ENCODE data around the gene TBC1D4. TPM values are rescaled to one million over a fixed set of nuclear protein-coding genes. Genes with fewer than 3 reads are reported as not detected.

TBC1D4 gene
- total and polyA plus RNA-seq, 12 donors = 41.6 to 324 (median 191) TPM

GRCh38 chr13:75478659-75479058 is 3.3 kb downstream of the TBC1D4 start:
- peaks cover 3 to 14% of the 10 kb centered on the region in 2 donors for H3K4me1 ChIP-seq (replicated peaks in 1 of 2)
- no peaks in the 10 kb centered on the region for H3K36me3 ChIP-seq (replicated peaks in 1 of 2)
- H3K4me3 ChIP-seq = peak overlapping the region in 2 of 4 donors; percentile 6 to 88
- no peaks in the 10 kb centered on the region for H3K27me3 ChIP-seq
- WGBS, 4 donors = 52 to 69% (median 63%) methylated on average over 4 of the region's 4 CpGs
- intact Hi-C loops (cut with DNase I) = loop anchor here in 1 of 2 donors (10.0 kb wide), 1 partner anchor 114 kb away; no protein-coding TSS in a partner anchor
- H3K9me3 ChIP-seq (replicated peaks in 1 of 3) = no peaks in the 10 kb centered on the region
- TF ChIP-seq CTCF (IDR thresholded peaks at IDR 0.05) (no peak), POLR2A (IDR thresholded peaks at IDR 0.05) (no peak)
- H3K27ac ChIP-seq = peak overlapping the region in 1 of 5 donors; percentile 7
- DNase-seq = no peak

GRCh38 chr13:75474956-75475355 is 7.0 kb downstream of the TBC1D4 start:
- Histone ChIP-seq H3K4me3 (no peak overlapping the region), H3K9me3 (replicated peaks in 1 of 3) (no peaks in the 10 kb centered on the region), H3K36me3 (replicated peaks in 1 of 2) (no peaks in the 10 kb centered on the region), H3K4me1 (replicated peaks in 1 of 2) (peaks cover 4 to 27% of the 10 kb centered on the region in 2 donors), H3K27me3 (no peaks in the 10 kb centered on the region), H3K27ac (no peak overlapping the region)
- intact Hi-C loops (cut with DNase I) = loop anchor here in 1 of 2 donors (10.0 kb wide), 1 partner anchor 110 kb away; no protein-coding TSS in a partner anchor
- DNase-seq = no peak
- no peak for TF ChIP-seq POLR2A (IDR thresholded peaks at IDR 0.05)
- no peak for TF ChIP-seq CTCF (IDR thresholded peaks at IDR 0.05)
- 36 to 63% (median 52%) methylated on average over 2 of the region's 2 CpGs for WGBS, 4 donors

DNA sequence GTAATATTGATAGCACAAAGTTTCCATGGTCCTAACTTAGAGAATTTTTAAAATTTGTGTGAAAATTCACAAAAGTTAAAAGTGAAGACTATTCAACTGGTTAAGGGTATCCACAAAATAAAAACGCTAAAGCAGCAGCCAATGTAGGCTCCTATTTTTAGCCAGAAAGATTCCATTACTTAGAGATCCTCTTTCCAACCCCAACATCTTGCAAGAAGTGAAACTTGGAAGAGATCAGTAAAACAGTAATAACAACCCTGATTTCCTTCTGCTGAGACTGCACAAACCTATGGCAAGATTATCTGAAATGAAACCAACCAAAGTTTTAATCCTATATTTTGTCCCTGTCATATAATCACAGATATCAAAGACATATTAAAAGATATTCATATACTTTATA is 8.5 kb downstream of the TBC1D4 start:
- no peak for DNase-seq
- TF ChIP-seq CTCF (IDR thresholded peaks at IDR 0.05) (no peak), POLR2A (IDR thresholded peaks at IDR 0.05) (no peak)
- intact Hi-C loops (cut with DNase I) = loop anchor here in 1 of 2 donors (10.0 kb wide), 1 partner anchor 109 kb away; no protein-coding TSS in a partner anchor
- H3K4me1 ChIP-seq (replicated peaks in 1 of 2) = peaks cover 4 to 36% of the 10 kb centered on the region in 2 donors
- H3K9me3 ChIP-seq (replicated peaks in 1 of 3) = no peaks in the 10 kb centered on the region
- H3K27ac ChIP-seq = peak overlapping the region in 1 of 5 donors; percentile 5
- 5 to 13% (median 11%) methylated on average over 1 of the region's 1 CpG for WGBS, 4 donors
- H3K4me3 ChIP-seq = no peak overlapping the region
- H3K27me3 ChIP-seq = no peaks in the 10 kb centered on the region
- no peaks in the 10 kb centered on the region for H3K36me3 ChIP-seq (replicated peaks in 1 of 2)

DNA sequence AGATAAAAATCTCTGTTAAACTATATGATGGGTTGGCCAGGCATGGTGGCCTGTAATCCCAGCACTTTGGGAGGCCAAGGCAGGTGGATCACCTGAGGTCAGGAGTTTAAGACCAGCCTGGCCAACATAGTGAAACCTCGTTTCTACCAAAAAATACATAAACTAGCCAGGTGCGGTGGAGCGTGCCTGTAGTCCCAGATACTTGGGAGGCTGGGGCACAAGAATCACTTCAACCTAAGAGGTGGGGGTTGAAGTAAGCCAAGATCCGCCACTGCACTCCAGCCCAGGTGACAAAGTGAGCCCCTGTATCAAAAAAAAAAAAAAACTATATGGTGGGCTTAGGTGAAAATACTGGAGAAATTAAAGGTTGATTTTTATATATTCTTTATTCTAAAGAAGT is 11.3 kb downstream of the TBC1D4 start:
- Histone ChIP-seq H3K4me1 (replicated peaks in 1 of 2) (peaks cover 13 to 45% of the 10 kb centered on the region in 2 donors), H3K27me3 (no peaks in the 10 kb centered on the region), H3K9me3 (replicated peaks in 1 of 3) (no peaks in the 10 kb centered on the region), H3K36me3 (replicated peaks in 1 of 2) (no peaks in the 10 kb centered on the region), H3K4me3 (no peak overlapping the region), H3K27ac (no peak overlapping the region)
- intact Hi-C loops (cut with DNase I) = loop anchor here in 1 of 2 donors (10.0 kb wide), 1 partner anchor 106 kb away; no protein-coding TSS in a partner anchor
- no peak for DNase-seq
- no peak for TF ChIP-seq CTCF (IDR thresholded peaks at IDR 0.05)
- no peak for TF ChIP-seq POLR2A (IDR thresholded peaks at IDR 0.05)
- 84 to 99% (median 97%) methylated on average over 4 of the region's 4 CpGs for WGBS, 4 donors
